HG02852 (cell line): ENCODE data around the gene RANGRF.
"Not testable (repeated sequence)": the region's sequence is repeated elsewhere in the genome, so short reads cannot be mapped to it uniquely, and the experiment has no call there.

ENCODE experiments used
- ATAC-seq: cut with Tn5 transposase; IDR thresholded peaks from one replicate; pipeline ENCODE4 v1.9.1; 2021; ENCODE audit warnings: mild to moderate bottlenecking, moderate library complexity; ENCODE audit not compliant: unreplicated experiment

RANGRF gene

GRCh38 chr17:8288336-8289102 is at the start of gene RANGRF:
Gene RANGRF, plus strand, starts transcription at chr17:8288670. Its CDS starts 119 bp downstream, at chr17:8288789.
- ATAC-seq: peak; percentile 81

DNA sequence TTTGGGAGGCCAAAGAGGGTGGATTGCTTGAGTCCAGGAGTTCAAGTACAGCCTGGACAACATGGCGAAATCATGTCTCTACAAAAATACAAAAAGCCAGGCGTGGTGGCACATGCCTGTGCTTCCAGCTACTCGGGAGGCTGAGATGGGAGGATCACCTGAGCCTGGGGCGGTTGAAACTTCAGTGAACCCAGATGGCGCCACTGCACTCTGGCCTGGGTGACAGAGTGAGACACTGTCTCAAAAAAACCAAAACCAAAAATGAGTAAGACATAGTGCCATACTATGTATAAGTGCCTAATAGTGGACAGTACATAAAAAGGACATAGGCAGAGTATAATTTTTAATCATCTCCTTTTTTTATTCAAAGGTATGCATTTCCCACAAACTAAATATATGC is 44.6 kb upstream of the RANGRF start:
- no peak for ATAC-seq

DNA sequence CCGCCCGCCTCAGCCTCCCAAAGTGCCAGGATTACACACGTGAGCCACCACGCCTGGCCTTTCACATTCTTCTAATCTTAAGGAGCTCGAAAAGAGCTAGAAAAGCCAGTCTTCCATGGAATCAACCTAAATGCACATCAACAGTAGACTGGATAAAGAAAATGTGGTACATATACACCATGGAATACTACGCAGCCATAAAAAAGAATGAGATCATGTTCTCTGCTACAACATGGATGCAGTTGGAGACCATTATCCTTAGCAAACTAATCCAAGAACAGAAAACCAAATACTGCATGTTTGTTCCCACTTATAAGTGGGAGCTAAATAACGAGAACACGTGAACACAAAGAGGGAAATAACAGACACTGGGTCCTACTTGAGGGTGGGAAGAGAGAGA is 43.7 kb upstream of the RANGRF start:
- ATAC-seq: no peak

GRCh38 chr17:8248751-8249607 is 39.5 kb upstream of the RANGRF start, which contains the start of gene PFAS:
Gene PFAS, plus strand, starts transcription at chr17:8249289. Its CDS starts 4,649 bp downstream, at chr17:8253938.
- no peak for ATAC-seq

DNA sequence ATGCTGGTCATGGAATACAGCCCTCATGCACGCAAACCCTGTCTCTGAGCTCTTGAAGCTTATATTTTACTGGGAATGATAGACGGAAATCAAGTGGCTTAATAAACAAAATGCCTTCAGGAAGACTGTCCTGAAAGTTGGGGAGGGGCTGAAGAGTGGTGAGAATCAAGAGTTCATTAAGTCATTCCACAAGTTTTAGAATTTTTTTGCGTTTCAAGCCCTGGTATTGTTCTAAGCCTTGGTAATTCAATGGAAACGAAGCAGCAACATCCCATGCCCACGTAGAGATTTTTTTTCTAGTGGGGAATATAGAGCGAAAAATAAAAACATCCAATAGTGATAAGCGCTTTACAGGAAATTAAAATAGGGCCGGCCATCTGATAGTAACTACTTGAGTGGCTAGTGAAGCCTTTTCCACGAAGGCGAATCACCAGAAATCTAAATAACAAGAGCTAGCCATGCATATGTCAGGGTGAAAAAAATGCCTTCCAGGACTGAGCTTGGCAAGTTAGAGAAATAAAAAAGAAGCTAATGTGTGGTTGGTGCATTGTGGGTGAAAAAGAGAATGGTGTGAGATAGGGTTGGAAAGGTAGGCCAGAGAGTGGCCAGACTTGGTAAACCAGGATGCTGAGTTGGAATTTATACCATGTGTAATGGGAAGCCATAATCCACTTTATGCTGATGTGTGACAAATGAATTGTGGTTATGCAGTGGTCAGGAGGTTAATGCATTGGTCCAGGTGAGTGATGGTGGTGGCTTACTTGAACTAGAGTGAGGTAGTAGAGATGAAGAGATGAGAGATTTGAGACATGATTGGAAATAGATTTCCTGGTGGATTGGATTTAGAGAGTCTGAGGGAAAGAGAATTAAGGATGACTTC is 38.6 kb upstream of the RANGRF start:
- ATAC-seq: no peak

DNA sequence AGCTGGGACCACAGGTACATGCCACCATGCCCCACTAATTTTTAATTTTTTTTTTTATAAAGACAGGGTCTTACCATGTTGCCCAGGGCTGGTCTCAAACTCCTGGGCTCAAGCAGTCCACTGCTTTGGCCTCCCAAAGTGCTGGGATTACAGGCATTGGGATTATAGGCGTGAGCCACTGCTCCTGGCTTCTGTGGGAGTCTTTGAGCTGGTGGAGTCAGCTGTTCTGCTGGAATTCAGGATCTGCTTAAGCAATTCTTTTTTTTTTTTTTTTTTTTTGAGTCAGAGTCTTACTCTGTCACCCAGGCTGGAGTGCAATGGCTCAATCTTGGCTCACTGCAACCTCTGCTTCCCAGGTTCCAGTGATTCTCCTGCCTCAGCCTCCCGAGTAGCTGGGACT is 37.1 kb upstream of the RANGRF start:
- not testable (repeated sequence) for ATAC-seq

GRCh38 chr17:8253801-8254200 is 34.7 kb upstream of the RANGRF start:
- no peak for ATAC-seq

DNA sequence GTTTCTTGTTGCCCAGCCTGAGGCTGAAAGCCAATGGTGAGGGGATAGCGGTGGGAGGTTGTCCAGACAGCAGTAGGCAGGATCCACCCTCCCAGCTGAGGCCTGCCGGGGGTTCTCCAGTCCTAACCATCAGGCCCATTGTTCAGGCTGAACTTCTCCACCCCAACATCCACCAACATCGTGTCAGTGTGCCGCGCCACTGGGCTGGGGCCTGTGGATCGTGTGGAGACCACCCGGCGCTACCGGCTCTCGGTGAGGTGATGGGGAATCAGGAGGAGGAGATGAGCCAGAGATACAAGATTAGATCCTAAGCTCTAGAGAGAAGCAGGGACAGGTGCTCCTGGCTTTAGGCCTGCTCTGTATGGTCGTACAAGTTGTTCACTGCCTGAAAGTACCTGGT is 33.6 kb upstream of the RANGRF start:
- ATAC-seq: no peak

DNA sequence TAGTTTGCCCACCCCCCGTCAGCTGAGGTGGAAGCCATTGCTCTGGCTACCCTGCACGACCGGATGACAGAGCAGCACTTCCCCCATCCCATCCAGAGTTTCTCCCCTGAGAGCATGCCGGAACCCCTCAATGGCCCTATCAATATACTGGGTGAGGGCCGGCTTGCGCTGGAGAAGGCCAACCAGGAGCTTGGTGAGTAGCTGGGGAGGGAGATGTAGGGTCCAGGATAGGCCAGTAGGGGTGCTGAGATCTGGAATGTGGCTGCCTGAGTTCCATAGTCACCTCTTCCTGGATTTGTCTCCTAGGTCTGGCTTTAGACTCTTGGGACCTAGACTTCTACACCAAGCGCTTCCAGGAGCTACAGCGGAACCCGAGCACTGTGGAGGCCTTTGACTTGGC is 33.0 kb upstream of the RANGRF start:
- no peak for ATAC-seq

DNA sequence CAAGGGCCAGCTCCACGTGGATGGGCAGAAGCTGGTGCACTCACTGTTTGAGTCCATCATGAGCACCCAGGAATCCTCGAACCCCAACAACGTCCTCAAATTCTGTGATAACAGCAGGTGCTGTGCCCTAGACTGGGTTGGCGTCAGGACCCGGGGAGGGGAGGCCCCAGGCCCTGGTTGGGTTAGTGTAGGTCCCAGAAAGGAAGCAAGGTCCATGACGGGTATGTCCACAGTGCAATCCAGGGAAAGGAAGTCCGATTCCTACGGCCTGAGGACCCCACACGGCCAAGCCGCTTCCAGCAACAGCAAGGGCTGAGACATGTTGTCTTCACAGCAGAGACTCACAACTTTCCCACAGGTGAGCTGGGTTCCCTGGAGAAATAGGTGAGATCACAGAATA is 32.2 kb upstream of the RANGRF start:
- ATAC-seq: no peak

GRCh38 chr17:8256691-8257090 is 31.8 kb upstream of the RANGRF start:
- ATAC-seq: no peak

- ATAC-seq: no peak
Measured at GRCh38 chr17:8257801-8258200, 30.7 kb upstream of the RANGRF start.

DNA sequence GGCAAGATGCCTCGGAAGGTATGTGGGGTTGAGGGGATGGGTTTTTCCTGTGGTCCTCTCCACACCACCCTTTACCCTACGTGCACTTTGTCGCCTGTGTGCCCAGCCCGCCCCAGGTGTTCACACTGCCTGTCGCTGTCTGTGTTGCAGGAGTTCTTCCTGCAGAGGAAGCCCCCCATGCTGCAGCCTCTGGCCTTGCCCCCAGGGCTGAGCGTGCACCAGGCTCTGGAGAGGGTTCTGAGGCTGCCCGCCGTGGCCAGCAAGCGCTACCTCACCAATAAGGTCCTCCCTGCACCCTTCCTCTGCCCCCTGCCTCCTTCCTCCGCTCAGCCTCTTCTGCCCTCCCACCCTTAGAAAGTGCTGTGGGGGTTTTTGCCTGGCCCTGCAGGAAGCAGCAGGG is 24.1 kb upstream of the RANGRF start:
- no peak for ATAC-seq

DNA sequence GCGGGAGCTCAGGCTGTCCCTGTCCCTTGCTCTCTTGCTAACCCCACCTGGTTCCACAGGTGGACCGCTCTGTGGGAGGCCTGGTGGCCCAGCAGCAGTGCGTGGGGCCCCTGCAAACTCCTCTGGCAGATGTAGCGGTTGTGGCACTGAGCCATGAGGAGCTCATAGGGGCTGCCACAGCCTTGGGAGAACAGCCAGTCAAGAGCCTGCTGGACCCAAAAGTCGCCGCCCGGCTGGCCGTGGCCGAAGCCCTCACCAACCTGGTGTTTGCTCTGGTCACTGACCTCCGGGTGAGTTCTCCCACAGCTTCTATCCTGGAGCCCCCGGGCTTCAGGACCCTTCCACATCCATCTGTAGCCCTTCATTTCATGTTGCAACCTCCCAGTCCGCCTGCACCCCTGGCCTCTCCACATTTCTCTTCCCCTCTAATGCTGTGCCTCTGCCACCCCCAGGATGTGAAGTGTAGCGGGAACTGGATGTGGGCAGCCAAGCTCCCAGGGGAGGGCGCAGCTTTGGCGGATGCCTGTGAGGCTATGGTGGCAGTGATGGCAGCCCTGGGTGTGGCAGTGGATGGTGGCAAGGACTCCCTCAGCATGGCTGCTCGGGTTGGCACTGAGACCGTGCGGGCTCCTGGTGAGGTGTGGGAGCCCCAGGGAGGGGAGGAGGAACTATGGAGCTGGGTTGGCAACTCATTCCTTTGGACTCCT is 23.5 kb upstream of the RANGRF start:
- ATAC-seq: no peak

GRCh38 chr17:8266648-8267479 is 21.6 kb upstream of the RANGRF start:
- ATAC-seq: no peak

DNA sequence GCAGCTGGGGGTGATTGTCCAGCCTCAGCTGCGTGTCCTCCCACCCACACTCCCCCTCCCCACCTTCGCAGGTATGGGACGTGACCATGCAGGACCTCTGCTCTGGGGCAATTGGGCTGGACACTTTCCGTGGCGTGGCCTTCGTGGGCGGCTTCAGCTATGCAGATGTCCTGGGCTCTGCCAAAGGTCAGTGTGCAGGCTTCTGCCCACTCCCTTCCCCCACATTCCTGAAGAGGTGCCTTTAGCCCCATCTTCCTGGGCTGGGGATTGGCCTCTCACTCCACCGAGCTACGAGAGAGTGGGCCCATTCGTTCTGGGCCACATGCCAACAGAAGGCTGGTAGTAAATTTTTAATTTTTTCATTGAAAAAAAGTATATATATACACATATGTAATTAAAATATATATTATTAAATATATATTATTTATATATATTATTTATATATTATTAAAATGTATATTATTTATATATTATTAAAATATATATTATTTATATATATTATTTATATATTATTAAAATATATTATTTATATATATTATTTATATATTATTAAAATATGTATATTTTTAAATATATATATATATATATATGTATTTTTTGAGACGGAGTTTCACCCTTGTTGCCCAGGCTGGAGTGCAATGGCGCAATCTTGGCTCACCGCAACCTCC is 20.9 kb upstream of the RANGRF start:
- no peak for ATAC-seq

DNA sequence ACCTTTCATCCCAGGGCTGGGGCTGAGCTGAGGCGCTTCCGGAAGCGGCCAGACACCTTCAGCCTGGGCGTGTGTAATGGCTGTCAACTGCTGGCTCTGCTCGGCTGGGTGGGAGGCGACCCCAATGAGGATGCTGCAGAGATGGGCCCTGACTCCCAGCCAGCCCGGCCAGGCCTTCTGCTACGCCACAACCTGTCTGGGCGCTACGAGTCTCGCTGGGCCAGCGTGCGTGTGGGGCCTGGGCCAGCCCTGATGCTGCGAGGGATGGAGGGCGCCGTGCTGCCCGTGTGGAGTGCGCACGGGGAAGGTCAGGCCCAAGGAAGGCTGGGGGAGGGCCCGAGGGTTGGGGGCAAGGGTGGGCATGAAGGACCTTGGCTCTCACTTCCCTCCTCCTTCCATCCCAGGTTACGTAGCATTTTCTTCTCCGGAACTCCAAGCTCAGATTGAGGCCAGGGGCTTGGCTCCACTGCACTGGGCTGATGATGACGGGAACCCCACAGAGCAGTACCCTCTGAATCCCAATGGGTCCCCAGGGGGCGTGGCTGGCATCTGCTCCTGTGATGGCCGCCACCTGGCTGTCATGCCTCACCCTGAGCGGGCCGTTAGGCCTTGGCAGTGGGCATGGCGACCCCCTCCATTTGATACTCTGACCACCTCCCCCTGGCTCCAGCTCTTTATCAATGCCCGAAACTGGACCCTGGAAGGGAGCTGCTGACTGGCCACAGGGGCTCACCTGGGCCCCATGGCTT is 19.7 kb upstream of the RANGRF start:
- ATAC-seq: no peak

- no peak for ATAC-seq
Measured at GRCh38 chr17:8272421-8272820, 16.0 kb upstream of the RANGRF start.
